ENCODE results near the gene RPUSD3. TPM values are rescaled to one million over a fixed set of nuclear protein-coding genes. Genes with fewer than 3 reads are reported as not detected.
A peak's percentile ranks its signal among the peaks of the same experiment; 100 is the strongest.

Gene RPUSD3
- 10 to 100 TPM; 19.8 to 28.5 TPM for total RNA-seq
- polyA plus RNA-seq = 10 to 100 TPM; 17.2 to 27.8 TPM
- long read RNA-seq, donor 1, transcript RPUSD3-216 (4 exons, 2,491 nt) = minor isoform, 10 of 60 reads
- long read RNA-seq, donor 1, transcript RPUSD3-201 (9 exons, 1,225 nt) = major isoform, 31 of 60 reads
- long read RNA-seq, donor 1, partial matches to known transcripts = 0 of 60 reads
- long read RNA-seq, donor 1, other reads (novel, unspliced or antisense) = 16 of 60 reads
- long read RNA-seq, donor 2, transcript RPUSD3-216 (4 exons, 2,491 nt) = major isoform, 9 of 24 reads
- long read RNA-seq, donor 2, transcript RPUSD3-201 (9 exons, 1,225 nt) = minor isoform, 6 of 24 reads
- long read RNA-seq, donor 2, partial matches to known transcripts = 0 of 24 reads
- long read RNA-seq, donor 2, other reads (novel, unspliced or antisense) = 7 of 24 reads

- DNase-seq (peak; percentile 98 to 99), ATAC-seq (ENCODE audit: low FRiP score) (peak; percentile 100)
- 0% methylated on average over 42 of the region's 42 CpGs for WGBS, 2 donors
- no peaks in the 10 kb centered on the region for H3K27me3 ChIP-seq (ENCODE audit: control insufficient read depth in 1 of 2, insufficient read depth in 2 of 2, low read length in 1 of 2)
- H3K9me3 ChIP-seq (ENCODE audit: control insufficient read depth, low read length) = no peaks in the 10 kb centered on the region
- H3K4me3 ChIP-seq (ENCODE audit: low read length in 2 of 2) = peak within 1 kb of the TSS; percentile 50 to 66
- no peaks in the 10 kb centered on the region for H3K4me1 ChIP-seq (ENCODE audit: control insufficient read depth in 1 of 2, insufficient read depth in 2 of 2, low read length in 2 of 2)
- H3K36me3 ChIP-seq (ENCODE audit: control insufficient read depth in 1 of 2, insufficient read depth in 2 of 2, low read length in 1 of 2) = no peaks in the 10 kb centered on the region
- intact Hi-C loops (cut with DNase I) = loop anchor here (5.0 kb wide), 1 partner anchor 73 kb away; the partner anchor contains the start of gene IL17RC (in 2 of the 2)
- peak within 1 kb of the TSS in 1 of 2 donors; percentile 37 for H3K27ac ChIP-seq (ENCODE audit: low read depth in 1 of 2, low read length in 2 of 2)
Measured at GRCh38 chr3:9843715-9844438, at the start of gene RPUSD3. RPUSD3 (minus strand) TSS chr3:9844008; CDS start chr3:9843990, 18 bp downstream.

- DNase-seq = no peak
- no peaks in the 10 kb centered on the region for H3K9me3 ChIP-seq (ENCODE audit: control insufficient read depth, low read length)
- H3K27ac ChIP-seq (ENCODE audit: low read depth in 1 of 2, low read length in 2 of 2) = peak overlapping the region in 1 of 2 donors; percentile 98
- WGBS, 2 donors = 9% methylated on average over 12 of the region's 12 CpGs
- peaks cover 0 to 6% of the 10 kb centered on the region in 2 donors for H3K36me3 ChIP-seq (ENCODE audit: control insufficient read depth in 1 of 2, insufficient read depth in 2 of 2, low read length in 1 of 2)
- peaks cover 0 to 4% of the 10 kb centered on the region in 2 donors for H3K4me1 ChIP-seq (ENCODE audit: control insufficient read depth in 1 of 2, insufficient read depth in 2 of 2, low read length in 2 of 2)
- intact Hi-C loops (cut with DNase I) = loop anchor here in 1 of 2 donors (2.0 kb wide), 1 partner anchor 24 kb away; no protein-coding TSS in a partner anchor
- H3K4me3 ChIP-seq (ENCODE audit: low read length in 2 of 2) = peak overlapping the region; percentile 66 to 87
- ATAC-seq (ENCODE audit: low FRiP score) = no peak
- H3K27me3 ChIP-seq (ENCODE audit: control insufficient read depth in 1 of 2, insufficient read depth in 2 of 2, low read length in 1 of 2) = no peaks in the 10 kb centered on the region
Measured at GRCh38 chr3:9891072-9891622, 47.3 kb upstream of the RPUSD3 start.

- ATAC-seq (ENCODE audit: low FRiP score) (peak; percentile 96), DNase-seq (peak; percentile 91 to 97)
- intact Hi-C loops (cut with DNase I) = loop anchor here in 1 of 2 donors (2.0 kb wide), 1 partner anchor 24 kb away; no protein-coding TSS in a partner anchor
- Histone ChIP-seq H3K4me3 (ENCODE audit: low read length in 2 of 2) (peak within 1 kb of the TSS; percentile 66 to 87), H3K36me3 (ENCODE audit: control insufficient read depth in 1 of 2, insufficient read depth in 2 of 2, low read length in 1 of 2) (peaks cover 0 to 6% of the 10 kb centered on the region in 2 donors), H3K27ac (ENCODE audit: low read depth in 1 of 2, low read length in 2 of 2) (peak within 1 kb of the TSS in 1 of 2 donors; percentile 98), H3K9me3 (ENCODE audit: control insufficient read depth, low read length) (no peaks in the 10 kb centered on the region), H3K4me1 (ENCODE audit: control insufficient read depth in 1 of 2, insufficient read depth in 2 of 2, low read length in 2 of 2) (peaks cover 0 to 4% of the 10 kb centered on the region in 2 donors), H3K27me3 (ENCODE audit: control insufficient read depth in 1 of 2, insufficient read depth in 2 of 2, low read length in 1 of 2) (no peaks in the 10 kb centered on the region)
- WGBS, 2 donors = 1% methylated on average over 58 to 62 of the region's 62 CpGs
Measured at GRCh38 chr3:9890249-9891071, 46.7 kb upstream of the RPUSD3 start, which contains the start of gene JAGN1. JAGN1 (plus strand) TSS chr3:9890610; CDS start chr3:9890723, 113 bp downstream.

GRCh38 chr3:9889405-9889804 is 45.6 kb upstream of the RPUSD3 start:
- no peak for ATAC-seq (ENCODE audit: low FRiP score)
- Histone ChIP-seq H3K27ac (ENCODE audit: low read depth in 1 of 2, low read length in 2 of 2) (no peak overlapping the region), H3K4me1 (ENCODE audit: control insufficient read depth in 1 of 2, insufficient read depth in 2 of 2, low read length in 2 of 2) (peaks cover 0 to 4% of the 10 kb centered on the region in 2 donors), H3K27me3 (ENCODE audit: control insufficient read depth in 1 of 2, insufficient read depth in 2 of 2, low read length in 1 of 2) (no peaks in the 10 kb centered on the region), H3K36me3 (ENCODE audit: control insufficient read depth in 1 of 2, insufficient read depth in 2 of 2, low read length in 1 of 2) (peaks cover 0 to 6% of the 10 kb centered on the region in 2 donors), H3K9me3 (ENCODE audit: control insufficient read depth, low read length) (no peaks in the 10 kb centered on the region), H3K4me3 (ENCODE audit: low read length in 2 of 2) (no peak overlapping the region)
- 76 to 78% methylated on average over 5 of the region's 5 CpGs for WGBS, 2 donors
- intact Hi-C loops (cut with DNase I) = no loop called here
- DNase-seq = no peak

- Histone ChIP-seq H3K27me3 (ENCODE audit: control insufficient read depth in 1 of 2, insufficient read depth in 2 of 2, low read length in 1 of 2) (no peaks in the 10 kb centered on the region), H3K4me3 (ENCODE audit: low read length in 2 of 2) (no peak overlapping the region), H3K9me3 (ENCODE audit: control insufficient read depth, low read length) (no peaks in the 10 kb centered on the region), H3K4me1 (ENCODE audit: control insufficient read depth in 1 of 2, insufficient read depth in 2 of 2, low read length in 2 of 2) (peaks cover 0 to 4% of the 10 kb centered on the region in 2 donors), H3K36me3 (ENCODE audit: control insufficient read depth in 1 of 2, insufficient read depth in 2 of 2, low read length in 1 of 2) (peaks cover 0 to 6% of the 10 kb centered on the region in 2 donors), H3K27ac (ENCODE audit: low read depth in 1 of 2, low read length in 2 of 2) (no peak overlapping the region)
- WGBS, 2 donors = 86% methylated on average over 3 of the region's 3 CpGs
- ATAC-seq (ENCODE audit: low FRiP score) = no peak
- peak in 1 of 2 donors; percentile 9 for DNase-seq
- intact Hi-C loops (cut with DNase I) = no loop called here
Measured at GRCh38 chr3:9888540-9888939, 44.7 kb upstream of the RPUSD3 start.

- Histone ChIP-seq H3K27ac (ENCODE audit: low read depth in 1 of 2, low read length in 2 of 2) (no peak overlapping the region), H3K27me3 (ENCODE audit: control insufficient read depth in 1 of 2, insufficient read depth in 2 of 2, low read length in 1 of 2) (no peaks in the 10 kb centered on the region), H3K4me1 (ENCODE audit: control insufficient read depth in 1 of 2, insufficient read depth in 2 of 2, low read length in 2 of 2) (peaks cover 0 to 4% of the 10 kb centered on the region in 2 donors), H3K9me3 (ENCODE audit: control insufficient read depth, low read length) (no peaks in the 10 kb centered on the region), H3K4me3 (ENCODE audit: low read length in 2 of 2) (no peak overlapping the region), H3K36me3 (ENCODE audit: control insufficient read depth in 1 of 2, insufficient read depth in 2 of 2, low read length in 1 of 2) (no peaks in the 10 kb centered on the region)
- ATAC-seq (ENCODE audit: low FRiP score) (no peak), DNase-seq (no peak)
- intact Hi-C loops (cut with DNase I) = no loop called here
- WGBS, 2 donors = 88 to 89% methylated on average over 5 of the region's 5 CpGs
Measured at GRCh38 chr3:9887480-9887879, 43.7 kb upstream of the RPUSD3 start.

- Histone ChIP-seq H3K27ac (ENCODE audit: low read depth in 1 of 2, low read length in 2 of 2) (no peak overlapping the region), H3K27me3 (ENCODE audit: control insufficient read depth in 1 of 2, insufficient read depth in 2 of 2, low read length in 1 of 2) (no peaks in the 10 kb centered on the region), H3K4me1 (ENCODE audit: control insufficient read depth in 1 of 2, insufficient read depth in 2 of 2, low read length in 2 of 2) (no peaks in the 10 kb centered on the region), H3K36me3 (ENCODE audit: control insufficient read depth in 1 of 2, insufficient read depth in 2 of 2, low read length in 1 of 2) (no peaks in the 10 kb centered on the region), H3K4me3 (ENCODE audit: low read length in 2 of 2) (no peak overlapping the region), H3K9me3 (ENCODE audit: control insufficient read depth, low read length) (no peaks in the 10 kb centered on the region)
- no peak for ATAC-seq (ENCODE audit: low FRiP score)
- intact Hi-C loops (cut with DNase I) = no loop called here
- DNase-seq = no peak
Measured at GRCh38 chr3:9886328-9886727, 42.5 kb upstream of the RPUSD3 start.

Data from aorta (tissue), 5 donors.